ENCODE data around the gene RERE.

RERE gene

GRCh38 chr1:8373125-8373524, 444.3 kb downstream of the RERE start:
- DNase-seq = no peak

DNA sequence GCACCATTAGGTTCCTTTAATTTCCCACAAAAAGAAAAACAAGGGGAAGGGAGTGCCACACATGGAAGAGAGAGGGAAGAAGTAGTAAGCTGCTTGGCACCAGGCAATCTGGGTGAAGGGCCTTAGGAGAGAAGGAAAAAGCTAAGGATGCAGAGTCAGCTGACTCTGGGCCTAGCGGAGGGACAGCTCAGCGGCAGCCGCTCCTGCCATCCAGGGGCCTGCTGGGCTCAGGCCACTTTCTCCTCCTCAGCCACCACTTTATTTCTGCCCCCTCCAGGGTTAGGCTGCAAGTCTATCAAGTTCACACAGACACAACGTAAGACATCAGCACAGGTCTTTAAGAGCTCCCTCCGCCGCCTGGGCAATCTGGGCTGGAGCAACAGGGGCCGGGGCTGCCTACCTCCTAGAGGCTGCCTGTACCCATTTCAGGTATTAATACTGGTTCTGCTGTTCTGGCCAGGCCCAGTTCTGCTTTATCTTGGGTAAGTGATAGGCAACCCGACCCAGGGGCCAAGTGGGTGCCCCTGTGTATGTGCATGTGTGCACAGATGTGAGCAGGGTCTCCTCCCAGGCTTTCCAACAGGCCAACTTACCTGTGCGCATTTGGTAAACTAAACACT, 446.0 kb downstream of the RERE start:
- DNase-seq = no peak

GRCh38 chr1:8370905-8371315, 446.5 kb downstream of the RERE start:
- DNase-seq = peak in 1 of 2 donors; percentile 44

DNA sequence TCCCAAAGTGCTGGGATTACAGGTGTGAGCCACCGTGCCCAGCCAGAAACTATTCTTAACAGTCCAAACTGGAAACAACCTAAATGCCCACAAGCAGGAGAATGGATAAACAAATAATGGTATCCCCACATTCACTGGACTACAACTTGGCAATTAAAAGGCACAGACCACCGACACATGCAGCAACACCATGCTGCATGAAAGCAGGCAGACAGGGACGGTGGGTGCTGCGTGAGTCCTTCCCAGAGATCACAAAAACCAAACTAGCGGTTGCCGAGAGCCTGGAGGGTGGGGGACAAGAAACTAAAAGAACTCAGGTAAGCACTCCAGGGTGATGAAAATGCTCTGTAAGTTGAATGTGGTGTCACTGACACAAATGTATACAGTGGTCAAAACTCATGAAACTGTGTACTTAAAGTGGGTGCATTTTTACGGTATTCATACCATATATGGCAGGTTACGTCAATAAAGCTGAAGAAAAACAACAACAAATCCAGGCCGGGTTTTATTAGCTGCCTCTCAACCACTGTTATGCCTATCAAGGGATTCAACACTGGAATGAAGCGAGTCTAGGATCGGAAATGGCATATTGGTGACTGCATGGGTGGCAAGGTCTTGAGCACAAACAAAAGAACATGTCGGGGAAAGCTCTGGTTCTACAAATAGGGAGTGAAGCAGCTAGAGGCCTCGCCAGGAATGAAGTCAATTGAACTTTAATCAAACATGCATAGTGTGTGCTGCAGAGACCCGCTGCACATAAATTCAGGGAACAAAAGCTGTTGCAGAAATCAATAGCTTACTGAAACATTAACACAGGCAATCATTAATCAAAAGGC, 447.2 kb downstream of the RERE start:
- no peak for DNase-seq

DNA sequence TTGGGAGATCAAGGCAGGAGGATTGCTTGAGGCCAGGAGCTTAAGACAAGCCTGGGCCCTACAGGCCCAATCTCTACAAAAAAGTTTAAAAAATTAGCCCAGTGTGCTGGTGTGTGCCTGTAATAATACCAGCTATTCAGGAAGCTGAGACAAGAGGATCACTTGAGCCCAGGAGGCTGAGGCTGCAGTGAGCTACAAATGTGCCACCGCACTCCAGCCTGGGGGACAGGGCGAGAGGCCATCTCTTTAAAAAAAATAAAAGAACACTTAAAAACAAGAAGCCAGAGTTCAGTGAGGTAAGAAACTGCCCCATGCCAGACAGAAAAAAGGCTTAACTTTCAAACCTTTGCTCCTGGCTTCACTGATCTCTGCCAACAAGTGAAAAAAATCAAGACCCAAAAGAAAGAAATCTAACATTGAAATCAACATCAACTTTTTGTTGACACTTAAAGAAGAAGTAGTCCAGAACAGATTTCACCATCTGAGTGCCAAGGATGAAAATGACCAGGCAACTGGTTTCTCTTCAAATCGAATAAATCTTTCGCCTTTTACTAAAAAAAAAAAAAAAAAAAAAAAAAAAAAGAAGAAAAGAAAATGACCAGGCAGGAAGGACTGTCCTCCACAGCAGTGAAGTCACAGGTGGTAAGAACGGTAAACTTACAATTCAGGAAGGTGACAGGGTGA, 448.3 kb downstream of the RERE start:
- DNase-seq = no peak

DNA sequence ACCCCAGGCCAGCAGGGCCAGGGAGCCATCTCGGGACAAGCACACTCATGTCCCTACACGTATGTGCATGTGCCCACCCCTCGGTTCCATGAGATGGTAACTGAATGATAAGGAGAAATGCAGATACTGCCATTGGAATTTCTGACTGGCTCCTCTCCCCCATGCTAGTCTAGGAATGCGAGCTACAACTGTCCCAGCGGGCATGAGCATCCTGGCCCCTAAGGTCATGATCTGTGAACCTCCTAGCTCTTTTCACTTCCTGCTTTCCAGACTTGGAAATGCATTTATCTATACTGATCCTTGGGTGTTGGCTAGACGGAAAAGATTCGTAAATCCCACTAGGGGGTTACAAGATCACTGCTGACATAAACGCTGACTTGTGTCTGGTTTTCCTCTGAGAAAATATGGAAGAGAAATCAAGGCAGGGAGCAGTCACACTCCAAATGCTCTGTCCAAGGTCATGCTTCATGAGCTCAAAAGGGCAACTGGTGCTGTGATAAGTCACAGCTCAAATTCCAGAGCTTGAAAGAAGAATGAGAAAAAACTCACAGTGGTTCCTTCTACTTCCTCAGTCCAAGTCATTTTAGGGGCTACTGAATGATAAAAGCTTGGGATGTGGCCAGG, 449.8 kb downstream of the RERE start:
- no peak for DNase-seq

GRCh38 chr1:8365661-8366362, 451.6 kb downstream of the RERE start:
- DNase-seq = no peak

GRCh38 chr1:8364528-8365442, 452.7 kb downstream of the RERE start:
- DNase-seq = no peak

DNA sequence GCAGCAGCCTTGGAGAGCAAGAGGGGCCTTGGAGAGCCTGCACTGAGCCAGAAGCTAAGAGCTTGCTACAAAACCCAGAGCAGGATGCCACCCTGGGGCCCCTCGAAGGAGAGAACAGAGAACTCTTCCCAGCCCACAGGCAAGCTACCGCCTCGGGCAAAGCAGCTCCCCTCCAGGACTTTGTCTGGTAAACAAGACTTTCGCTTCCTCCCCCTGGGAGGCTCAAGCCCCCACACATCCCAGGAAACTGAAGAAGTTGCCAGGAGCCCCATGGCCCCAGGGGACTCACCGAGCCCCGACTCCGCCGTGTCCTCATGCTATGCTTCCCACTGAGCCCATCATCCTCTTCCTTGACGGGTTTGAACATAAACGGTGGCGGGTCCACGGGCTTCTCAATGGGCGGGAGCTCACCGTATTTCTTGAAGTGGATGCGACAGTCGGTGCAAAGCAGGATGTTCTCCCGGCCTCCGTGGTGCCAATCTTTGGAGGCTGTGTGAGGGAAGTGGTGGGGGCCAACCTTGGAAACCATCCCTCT, 453.6 kb downstream of the RERE start:
- DNase-seq = no peak

DNA sequence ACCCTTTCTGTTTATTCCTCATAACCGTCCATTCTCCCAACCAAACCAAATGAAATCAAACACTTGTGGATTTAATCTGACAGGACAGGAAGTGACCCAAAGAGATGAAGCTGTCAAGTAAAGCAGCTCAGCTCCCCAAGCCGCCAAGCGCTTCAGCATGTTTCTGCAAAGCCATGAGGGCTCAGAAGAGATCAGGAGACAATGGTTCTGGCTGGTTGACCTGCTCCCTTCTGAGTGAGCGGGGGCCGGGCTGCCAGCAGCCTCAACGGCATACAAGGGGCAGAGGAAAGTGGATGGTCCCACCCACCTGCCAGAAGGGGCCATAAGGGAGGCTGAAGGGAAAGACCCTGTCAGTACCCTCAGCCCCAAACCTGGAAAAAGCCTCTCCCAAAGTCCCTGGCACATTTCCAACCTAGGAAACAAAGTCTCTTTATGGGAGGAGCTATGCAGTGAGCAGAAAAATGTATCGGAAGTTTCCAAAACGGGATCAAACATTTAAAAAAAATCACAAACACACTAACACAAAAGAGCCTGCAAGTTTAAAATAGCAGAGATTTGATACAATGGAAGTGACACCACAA, 454.2 kb downstream of the RERE start:
- no peak for DNase-seq

- DNase-seq = no peak
Measured at GRCh38 chr1:8362701-8363101, 454.7 kb downstream of the RERE start.

DNA sequence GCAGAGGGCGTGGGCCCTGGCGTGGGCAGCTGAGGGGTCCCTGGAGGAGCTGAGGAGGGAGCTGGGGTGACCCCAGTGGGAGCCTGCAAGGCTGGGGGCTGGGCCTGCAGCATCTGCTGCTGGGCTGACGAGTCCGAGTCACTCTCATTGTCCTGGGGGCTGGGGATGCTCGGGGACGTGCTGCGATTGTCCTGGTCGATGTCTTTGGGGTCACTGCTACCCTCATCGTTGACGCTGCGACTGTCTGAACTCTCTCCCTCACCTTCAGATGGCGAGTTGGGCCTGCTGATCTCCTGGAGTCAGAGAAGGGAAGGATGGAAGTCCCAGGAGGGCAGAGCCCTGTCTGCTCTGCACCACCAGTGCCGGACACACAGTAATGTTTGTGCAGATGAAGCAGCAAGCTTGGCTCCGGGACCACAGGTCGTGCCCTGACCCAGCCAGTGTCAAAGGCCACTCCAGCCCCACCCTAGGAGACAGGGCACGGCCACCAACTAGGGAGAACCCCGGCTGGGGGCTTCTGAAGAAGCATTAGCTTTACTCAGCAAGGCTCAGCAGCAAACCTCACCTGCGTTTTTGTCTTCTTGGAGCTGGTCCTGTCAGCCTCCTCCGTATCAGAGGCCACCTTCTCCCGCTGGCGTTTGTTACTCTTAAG, 456.1 kb downstream of the RERE start:
- no peak for DNase-seq

GRCh38 chr1:8360493-8361197, 456.8 kb downstream of the RERE start:
- DNase-seq = no peak

DNA sequence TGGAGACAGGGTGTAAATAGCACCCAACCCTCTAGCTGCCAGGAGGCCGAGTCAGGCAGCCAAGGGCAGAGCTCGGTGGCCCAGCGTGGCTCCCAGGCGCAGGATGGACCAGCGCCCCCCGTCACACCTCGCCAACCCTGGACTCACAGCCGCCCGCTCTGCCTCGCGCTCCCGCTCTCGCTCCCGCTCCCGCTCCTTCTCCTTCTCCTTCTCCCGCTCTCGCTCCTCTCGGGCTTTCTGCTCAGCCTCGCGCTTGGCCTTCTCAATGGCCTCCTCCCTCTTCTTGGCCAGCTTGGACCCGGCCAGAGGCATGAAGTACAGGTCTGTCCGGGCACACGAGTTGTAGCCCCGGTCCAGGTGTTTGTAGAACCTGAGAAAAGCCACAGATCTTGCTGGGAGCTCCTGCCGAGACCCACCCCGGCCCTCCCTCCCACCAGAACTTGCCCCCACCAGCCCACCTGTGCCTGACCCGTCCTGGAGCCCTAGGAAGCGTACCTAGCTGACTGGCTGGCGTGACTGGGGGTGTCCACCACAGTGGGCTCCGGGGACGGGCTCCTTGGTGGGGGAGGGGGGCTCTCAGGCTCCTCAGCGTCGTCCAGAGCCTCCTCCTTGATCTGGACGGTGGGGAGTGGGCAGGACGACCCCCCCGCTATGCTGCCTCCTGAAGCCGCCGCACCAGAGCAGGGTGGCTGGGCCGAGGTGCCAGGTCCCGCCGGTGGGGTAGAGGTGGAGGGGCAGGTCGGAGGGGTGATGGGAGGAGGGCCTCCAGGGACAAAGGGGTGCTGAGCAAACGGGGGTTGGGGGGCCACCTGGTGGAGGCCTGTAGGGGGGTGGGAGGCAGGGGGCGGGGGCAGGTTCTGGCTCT, 457.6 kb downstream of the RERE start:
- DNase-seq = no peak

GRCh38 chr1:8358897-8359616, 458.4 kb downstream of the RERE start:
- DNase-seq = no peak

DNA sequence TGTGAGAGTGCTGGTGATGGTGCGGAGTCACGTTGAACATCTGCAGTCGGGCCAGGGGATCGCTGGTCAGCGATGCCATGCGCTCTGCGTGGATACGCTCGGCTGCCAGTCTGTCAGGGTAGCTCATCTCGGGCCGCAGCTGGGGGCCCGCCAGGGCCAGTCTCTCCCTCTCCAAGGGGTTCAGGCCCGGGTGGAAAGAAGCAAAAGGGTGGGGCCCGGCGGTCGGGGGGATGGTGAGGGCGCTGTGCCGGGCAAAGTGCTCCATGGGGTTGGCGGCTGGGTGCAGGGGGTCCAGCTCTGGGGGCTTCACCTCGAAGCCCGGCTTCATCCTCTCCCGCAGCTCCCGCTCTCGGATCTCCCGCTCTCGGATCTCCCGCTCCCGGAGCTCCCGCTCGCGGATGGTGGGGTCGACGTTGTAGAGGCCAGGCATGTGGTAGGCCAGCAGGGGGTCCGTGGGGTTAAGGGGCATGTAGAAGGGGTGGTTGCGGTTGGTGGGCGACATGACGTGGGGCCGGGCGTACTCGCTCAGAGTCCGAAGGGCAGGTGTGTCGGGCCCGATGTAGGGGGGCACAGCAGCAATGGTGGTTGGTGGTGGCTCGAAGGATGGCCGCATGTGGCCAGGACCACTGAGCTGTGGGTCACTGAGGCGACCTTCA, 459.1 kb downstream of the RERE start:
- DNase-seq = no peak

DNA sequence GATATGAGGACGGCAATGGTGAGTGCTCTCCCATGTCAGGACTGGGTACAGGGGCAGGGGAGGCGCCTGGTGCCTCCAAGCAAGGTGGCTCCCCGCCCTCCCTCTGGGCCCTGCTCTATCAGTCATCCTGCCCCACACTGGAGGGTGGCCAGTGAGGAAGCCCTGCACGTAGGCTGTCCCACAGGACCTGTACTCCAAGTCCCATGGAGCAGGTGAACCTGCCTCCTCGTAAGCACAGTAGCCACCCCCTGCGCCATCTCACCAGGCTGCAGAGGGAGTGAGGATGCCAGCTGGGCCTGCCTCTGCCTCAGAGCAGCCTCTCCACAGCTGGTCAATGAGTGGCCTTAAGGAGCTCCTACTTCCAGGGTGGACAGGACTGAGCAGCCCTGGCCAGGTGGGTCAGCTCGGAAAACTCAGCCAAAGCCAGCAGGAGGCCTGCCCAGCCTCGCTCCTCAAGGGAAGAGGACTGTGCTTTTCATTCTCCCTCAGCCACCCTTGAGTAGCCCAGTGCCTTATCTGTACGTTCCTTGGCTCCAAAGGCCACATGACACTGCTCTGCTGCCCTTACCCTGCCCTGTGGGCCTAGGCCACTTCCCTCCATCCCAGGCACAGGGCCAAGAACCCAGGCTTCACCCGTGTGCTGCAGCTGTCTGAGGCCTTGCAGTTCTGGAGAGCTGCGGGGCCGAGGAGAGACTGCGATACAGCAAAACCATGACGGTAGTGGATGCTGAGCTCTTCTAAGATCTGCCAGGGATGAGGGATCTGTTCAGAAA, 459.9 kb downstream of the RERE start:
- DNase-seq = no peak
